Measurements from ENCODE around the gene ERC2.
"Not testable (repeated sequence)": the region's sequence is repeated elsewhere in the genome, so short reads cannot be mapped to it uniquely, and the experiment has no call there.

ERC2 gene

DNA sequence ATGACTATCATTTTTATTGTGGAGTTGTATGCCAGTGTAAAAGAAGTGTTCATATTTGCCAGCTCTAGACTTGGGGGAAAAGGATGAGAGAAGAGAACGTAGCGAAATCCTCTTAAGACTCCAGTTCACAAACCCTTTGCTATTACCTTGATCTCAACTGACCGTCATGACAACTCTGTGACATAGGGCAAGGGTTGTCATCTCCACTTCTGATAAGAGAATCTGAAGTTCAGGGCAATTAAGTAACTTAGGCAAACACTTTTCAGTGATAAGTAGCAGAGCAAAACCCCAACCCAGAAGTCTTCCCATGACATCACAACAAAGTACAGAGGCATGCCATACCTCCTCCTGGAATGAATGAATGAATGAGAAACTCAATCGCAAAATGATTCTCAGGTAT, 940.9 kb downstream of the ERC2 start:
- DNase-seq = no peak

DNA sequence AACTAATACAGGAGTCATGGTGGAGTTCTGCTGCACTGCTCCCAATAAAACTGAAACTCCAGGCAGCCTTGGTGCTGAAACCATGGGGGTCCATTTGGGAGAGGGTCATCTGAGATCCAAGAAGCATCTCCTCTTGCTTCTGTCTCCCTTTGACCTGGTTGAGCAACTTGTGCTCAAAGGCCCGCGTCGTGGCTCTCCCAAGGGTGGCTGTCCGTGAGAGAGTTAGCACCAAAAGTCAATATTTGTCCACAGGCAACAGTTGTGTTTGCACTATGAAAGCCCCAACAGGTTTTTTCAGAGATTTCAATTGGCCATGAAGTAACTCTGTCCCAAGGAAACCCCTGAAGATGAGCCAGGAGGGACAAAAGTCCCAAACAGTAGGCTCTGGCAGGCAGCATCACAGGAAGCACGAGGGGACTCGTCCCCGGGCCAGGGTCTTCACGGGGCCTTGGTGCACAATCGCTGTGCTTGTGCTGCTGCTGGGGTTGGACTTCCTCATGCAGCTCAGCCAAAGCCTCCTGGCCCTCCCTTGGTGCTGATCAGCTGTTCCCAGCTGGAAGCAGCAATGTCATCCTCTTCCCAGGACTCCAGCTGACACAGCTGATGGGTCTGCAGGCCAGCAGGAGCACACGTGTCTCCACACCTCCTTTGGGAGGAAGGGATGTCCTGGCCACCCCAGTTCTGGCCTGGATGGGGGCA, 941.8 kb downstream of the ERC2 start:
- DNase-seq = no peak

DNA sequence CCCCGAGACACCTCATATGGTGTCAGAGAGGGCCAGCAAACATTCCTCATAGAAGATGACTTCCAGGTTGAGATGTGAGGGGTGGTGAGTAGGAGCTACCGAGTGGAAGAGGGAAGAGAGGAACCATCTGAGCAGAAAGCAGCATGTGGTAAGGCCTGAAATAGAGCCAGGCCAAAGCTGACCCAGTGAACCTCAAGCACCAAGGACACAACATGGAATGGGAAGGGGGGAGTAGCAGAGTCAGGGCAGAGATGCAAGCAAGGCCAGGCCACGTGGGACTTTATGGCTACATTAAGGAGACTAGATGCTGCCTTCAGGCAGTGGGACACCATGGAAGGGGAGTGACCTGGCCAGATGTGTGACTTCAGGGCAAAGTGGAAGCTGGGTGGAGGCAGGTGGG, 942.8 kb downstream of the ERC2 start:
- DNase-seq = no peak

DNA sequence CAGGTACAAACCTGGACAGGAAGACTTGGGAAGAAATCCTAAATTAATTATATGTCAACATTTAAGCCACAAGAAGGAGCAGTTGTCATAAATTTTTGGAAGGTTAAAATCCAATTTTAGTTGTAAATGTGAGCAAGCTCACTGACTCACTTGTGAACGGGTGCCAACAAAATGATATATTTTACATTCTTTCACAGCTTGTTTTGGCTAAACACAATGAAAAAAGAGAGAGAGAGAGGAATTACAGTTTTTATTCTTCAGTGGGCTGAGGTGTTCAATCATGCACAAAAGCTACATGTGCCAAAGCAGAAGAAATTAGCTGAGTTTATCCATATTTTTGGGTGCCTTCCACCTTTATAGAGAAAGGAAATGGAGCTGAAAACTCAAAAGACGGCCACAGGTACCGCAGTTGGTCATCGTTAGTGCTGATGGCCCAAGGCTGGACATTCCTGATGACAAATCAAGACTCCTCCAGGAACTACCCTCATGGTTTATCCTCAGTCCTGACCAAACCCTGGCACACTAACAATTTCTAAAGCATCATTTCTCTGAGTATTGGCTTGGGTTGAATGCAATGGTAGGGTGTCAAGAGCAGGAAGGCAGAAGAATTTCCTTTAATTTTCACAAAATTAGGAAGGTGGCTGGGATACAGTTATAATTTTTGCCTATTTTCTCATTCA, 943.6 kb downstream of the ERC2 start:
- no peak for DNase-seq

DNA sequence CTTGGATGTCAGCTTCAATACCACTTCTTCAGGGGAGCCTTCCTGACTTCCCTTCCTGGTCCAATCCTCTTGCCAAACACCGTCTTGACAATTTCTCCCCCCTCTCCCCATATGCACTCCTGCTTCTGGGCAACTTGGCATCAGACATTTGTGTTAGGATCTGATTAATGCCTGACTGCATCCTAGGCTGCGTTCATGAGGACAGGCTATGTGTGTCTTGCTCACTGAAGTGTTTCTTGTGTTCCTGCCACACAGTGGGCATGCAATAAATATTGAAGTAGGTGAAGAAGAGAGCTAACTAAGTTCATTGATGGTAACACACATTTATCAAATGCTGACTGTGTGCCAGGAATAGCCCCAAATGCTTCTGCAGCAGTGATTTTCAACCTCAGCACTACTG, 944.8 kb downstream of the ERC2 start:
- DNase-seq = no peak

DNA sequence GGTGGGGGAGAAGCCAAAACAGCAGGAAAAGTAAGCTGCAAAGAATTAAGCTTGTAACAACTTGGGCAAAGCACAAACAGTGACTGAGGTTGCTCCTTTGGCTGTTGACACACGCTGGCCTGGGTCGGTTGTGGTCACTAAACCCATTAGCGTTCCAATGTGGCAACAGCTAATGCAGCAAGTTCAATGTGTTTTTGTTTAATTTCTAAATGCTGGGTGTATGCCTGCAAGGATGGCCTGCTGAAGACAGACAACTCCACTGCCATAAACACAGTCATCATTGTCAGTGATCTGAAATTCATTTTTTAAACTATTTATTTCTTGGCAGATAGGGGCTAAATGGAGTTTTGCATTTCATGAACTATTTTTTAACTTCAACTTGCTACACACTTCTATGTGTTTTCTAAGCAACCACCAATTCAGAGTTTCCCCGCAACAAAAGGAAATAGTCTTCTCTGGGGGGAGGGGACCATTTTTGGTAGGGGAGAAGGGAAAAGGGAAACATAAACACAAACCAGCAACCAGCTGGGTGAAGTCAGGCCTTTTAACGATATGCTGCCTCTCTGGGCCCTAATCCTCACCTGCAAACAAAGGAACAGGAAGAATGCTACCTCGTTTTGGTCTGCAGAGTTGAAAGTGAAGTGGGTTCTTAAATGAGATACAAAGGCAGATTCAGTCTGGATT, 946.4 kb downstream of the ERC2 start:
- no peak for DNase-seq

DNA sequence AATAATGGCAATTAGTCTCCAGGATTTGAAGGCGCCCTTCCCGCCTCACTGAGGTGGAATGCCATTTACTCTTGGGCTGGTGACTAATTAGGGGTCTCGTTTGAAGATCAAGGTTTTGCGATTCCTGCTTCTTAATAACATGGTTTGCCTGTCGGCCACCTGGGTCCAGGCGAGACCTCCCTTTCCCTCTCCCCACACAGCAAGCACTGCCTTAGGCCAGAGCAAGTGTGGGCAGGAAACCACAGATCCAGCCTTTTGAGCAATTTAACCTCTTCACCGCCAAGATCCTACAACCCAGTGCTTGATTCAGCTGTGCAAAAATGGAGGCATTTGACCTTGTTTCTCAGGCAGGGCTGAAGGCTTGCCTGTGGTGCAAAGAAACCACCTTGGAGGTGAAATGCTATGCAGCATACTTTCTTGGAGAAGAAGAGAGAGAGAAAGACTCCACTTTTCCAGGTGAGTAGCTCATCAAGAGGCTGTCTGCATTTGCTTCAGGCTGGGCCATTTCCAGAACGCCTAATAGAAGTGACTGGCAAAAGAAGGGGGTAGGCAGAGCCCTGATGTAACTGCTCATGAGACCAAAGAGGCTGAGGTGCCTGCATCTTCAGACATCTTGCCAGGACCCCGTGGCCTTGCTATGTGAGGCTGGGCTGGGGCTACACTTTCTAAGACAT, 947.1 kb downstream of the ERC2 start:
- DNase-seq = no peak

DNA sequence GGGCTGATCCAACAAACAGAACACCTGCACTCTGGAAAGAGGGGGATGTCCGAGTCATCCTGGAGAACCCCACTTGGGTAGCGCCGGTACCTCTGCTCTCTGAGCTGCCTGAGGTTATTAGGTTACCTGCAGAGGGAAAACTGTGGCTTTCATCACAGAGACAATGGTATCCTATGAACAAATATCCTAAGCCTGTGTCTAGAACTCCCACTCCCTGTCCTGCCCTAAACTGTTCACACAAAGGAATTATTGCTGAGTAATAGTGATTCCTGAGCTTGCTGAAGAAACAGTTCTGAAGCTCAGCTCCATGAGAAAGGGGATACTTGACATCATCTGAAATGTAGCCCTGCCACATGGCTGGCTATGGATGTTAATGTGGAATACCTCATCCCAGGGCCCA, 949.2 kb downstream of the ERC2 start:
- DNase-seq = no peak

DNA sequence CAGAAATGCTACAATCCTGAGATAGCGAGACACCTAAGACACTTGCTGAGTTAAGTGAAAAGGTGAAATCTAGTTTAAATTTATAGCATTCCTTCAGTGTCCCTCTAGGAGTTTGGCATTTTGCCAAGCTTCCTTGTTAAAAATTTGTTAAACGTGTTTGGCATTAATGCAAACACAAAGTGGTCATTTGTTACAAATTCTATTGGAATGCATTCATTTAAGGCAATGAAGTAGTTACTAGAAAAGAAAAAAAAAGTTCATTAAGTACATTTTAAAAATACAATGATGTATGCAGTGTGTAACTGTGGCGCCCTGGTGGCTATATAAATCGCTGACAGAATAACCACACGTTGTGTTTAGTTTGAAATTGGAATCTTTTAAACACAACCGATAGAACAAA, 949.8 kb downstream of the ERC2 start:
- DNase-seq = no peak

DNA sequence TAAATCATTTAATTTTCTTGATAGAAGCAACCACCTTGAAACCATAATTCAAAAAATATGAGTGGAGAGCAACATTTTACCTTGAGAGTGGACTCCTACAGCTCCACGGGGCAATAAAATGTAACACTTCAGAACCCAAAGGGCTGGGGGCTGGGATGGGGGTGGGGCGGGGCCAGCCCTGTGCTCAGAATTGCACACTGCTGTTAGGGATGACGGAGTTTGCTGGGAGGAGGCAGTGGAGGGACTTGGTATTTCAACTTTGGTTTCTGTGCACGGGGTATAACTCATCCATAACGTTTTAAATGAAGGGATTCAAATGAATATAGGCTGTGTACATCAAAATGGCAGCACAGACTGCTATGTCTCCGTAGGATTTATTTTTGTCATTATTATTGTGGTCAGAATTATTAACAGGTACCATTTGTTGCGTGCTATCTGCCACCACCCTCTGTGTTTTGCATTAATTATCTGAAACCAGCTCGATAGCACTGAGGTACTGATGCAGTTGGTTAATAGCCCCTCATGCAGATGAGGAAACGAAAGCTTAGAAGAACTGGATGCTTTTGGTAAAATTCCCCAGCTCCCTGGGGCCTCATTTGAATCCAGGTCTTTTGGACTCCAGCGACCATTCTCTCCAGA, 951.8 kb downstream of the ERC2 start:
- no peak for DNase-seq

DNA sequence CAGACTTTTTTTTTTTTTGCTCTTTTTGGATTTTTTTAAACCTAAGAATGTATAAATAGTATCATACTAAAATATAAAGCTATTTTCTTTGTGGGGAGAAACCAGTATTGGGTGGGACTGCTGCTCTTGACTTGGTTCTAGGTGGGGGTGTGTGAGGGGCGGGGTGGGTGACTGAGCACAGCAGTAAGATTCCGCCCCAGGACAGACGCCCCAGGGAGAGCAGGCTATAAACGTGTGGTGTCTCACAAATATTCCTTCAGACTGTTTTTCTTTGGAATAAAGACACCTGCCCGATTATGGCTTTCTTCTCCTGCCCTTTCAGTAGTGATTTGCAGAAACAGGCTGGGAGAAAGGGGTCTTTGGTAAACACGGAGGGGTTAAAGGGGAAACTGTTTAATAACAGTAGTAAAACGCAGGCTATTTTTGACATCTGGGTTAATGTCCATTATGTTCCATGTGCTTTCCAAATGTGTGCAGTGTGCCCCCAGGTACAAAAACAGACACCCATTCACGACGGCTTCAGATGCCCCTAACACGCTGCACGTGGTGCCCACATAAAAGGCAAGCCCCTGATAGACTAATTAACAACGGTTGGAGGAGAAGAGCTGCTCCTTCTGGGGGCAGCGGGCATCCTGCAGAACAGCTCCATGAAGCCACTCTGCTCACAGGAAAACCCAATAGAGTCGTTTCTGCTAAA, 952.6 kb downstream of the ERC2 start:
- no peak for DNase-seq

DNA sequence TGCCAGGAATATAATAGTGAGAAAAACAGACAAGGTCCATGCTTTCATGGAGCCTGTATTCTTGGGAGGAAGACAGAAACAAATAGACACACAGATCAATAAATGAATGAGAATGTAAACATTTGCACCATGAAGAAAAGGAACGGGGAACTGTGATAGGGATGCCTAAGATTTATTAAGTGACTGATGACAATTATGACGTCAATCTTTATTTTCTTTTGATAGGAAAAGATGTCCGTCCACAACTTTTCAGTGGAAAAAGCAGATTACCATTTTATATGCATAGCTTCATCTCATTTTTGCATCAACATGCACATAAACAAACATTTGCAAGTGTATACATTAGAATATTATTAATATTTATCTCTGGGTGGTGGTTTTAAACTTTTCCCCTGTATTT, 953.3 kb downstream of the ERC2 start:
- no peak for DNase-seq

DNA sequence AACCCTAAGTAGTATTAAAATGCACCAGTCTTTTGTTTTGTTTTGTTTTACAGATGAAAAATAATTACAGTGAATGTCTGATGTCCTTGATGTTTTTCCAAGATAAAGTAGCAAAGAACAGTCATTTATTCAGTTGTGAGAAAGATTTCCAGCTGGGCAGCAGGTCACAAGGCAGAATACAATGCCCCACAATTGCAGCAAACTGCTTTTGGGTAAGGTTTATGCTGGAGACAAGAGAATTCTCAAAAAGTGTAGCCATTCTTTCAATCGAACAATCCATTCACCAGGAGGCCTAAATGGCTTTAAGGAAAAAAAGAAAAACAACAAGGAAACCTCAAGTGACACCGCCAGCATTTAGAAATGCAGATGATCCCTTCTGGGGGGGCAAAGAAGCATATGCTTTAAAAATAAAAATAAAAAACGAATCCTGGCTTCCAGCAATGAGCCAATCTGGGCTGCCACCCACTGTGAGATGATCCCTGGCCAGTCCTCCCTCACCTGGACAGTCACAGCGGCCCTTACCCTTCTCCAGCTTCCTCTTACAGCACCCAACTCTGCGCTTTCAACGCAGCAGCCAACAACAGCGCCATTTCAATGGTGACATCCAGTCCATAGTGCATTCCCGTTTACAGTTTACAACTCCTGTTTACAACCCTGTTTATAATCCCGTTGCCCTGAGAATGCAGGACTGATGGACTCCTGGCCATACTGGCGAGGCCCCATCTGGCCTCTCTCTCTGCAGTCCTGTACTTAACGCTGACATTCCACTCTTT, 955.5 kb downstream of the ERC2 start:
- no peak for DNase-seq

DNA sequence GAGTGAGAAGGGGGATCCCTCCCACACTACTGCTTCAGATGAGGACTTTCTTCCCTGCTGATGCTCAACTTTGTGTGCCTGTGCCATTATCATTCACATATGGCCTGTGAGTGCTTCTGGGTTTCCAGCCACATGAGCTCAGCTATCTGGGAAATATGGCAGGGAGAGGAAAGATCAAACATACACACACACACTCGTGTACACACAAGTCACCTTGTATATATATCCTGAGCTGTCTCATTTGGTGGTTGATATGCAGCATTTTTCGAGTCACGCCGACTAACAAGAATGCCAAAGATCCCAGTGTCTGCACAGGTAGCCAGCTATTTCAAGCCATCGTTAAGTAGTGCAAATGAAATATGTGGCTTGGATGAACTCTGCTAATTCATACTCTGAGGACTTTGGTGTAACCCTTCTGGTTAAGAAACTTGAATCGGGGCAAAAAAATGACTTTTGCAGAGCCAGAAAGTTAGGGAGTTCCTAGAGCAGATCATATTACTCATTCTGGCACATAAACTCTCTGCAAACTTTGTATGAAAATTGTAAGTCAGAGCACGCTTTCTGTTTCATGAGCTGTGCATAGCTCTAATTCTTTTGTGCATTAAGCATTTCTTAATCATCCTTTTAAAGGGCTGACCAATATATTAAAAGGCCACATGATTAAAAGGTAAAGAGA, 956.2 kb downstream of the ERC2 start:
- DNase-seq = no peak

DNA sequence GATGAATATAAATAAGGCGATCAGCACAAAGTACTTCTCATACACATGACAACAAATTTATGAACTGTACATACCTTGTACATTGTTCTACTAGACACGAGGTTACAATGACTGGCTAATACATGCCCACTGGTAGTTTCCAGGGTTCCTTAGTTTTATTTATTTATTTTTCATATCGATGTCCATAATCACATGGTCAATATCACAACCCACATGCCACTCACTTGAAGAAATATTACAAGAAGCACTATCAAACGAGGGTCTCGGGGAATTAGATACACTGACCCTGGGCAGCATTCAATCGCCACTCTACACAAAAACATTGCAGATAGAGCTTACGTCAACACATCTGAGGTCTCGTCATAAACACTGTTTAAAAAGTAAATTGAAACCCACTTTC, 959.9 kb downstream of the ERC2 start:
- DNase-seq = no peak

DNA sequence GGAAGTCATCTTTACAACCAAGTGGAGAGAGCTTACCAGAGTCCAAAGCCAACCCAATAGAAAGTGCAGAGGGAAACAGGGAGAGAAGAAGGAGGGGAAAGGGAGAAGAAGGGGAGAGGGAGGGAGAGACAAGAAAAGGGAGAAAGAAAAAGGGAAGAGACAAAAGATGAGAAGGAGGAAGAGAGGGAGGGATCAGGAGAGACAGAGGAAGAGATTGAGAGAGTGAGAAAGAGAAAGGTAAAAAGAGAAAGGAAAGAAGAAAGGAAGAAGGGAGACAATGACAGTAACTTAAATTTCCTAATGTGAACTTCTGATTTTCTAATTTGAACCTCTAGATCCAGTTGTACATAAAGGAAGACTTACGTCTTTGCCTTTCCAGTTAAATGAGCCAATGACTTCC, 960.5 kb downstream of the ERC2 start:
- DNase-seq = no peak

DNA sequence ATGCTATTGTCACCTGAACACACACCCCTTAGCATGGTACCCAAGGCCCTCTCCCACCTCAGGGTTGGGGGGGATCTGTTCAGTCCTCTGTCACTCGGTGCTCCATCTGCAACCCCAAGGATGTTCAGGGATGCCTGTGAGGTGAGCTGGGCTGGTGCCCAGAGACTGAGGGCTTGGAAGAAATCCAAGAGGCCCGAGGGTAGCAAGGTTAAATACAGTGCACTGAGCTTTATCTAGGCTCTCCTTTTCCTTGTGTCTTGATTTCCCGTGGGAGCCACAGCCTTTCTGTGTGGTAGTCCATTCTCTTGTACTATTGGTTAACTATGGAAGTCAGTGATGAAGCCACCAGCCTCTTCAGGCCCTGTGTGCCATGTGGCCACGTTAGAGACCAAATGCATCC, 962.5 kb downstream of the ERC2 start:
- no peak for DNase-seq

DNA sequence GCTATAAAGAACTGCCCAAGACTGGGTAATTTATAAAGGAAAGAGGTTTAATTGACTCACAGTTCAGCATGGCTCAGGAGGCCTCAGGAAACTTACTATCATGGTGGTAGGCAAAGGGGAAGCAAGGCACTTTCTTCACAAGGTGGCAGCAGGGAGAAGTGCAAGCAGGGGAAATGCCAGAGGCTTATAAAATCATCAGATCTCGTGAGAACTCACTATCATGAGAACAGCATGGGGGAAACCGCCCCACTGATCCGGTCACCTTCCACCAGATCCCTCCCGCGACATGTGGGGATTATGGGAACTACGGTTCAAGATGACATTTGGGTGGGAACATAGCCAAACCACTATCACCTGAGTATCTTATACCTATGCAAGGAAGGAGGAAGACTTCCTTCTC, 963.2 kb downstream of the ERC2 start:
- DNase-seq = not testable (repeated sequence)

DNA sequence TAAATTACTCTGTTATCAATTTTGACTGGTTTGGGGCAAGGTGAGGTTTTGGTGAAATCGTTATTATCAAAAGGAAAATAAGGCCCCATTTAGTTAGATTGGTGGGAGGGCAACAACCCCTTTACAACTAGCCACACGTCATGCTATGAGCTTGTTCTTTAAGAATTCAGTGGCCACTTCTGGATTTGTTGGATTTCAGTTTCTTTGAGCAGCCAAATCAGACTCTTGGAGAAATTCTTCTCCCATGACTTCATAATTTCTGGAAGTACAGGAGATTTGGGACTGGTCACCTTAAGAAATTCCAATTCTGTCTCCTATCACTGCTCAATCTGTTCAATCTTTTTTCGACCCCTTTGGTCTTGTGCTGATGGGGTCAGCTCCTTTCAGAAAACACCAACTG, 966.4 kb downstream of the ERC2 start:
- DNase-seq = no peak

DNA sequence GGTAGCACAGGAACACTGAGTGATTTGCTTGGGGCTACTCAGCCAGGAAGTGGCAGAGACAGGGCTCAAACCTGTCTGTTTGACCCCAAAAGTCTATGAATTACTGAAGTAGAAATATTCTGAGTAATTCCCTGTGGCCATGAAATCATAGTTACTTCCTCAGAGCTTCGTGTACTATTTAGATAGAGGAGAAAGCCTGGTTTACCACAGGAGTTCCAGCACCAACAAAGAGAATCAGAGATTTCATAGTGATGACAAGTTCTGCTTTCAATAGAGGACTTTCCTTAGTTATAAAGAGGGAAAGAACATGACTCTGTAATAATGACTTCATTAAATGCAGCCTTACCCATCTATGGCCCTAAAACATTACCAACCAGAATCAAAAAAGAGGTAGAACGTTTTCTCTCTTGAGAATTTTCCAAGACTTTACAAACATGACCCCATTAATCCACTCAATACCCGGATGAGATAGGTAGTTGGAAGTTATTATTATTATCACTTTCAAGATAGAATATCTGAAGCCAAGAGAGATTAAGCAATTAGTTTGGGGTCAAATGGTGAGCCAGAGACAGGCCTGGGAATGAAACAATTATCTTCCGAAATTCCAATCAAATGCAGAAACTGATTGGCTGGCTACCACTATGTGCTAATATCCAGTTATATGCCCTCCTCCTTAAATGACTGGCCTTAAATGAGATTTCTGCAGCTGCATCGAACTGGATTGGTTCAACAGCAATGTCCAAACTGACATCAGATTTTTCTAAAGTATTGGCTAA, 967.5 kb downstream of the ERC2 start:
- DNase-seq = no peak
